ENCODE measurements around the gene RALB.

- TF ChIP-seq CEBPB (IDR thresholded peaks at IDR 0.05), result no peak
- TF ChIP-seq EP300 (IDR thresholded peaks at IDR 0.05; ENCODE audit: borderline replicate concordance), result no peak
- no peak for TF ChIP-seq YY1 (IDR thresholded peaks at IDR 0.05; ENCODE audit: low read depth)
- TF ChIP-seq FOXM1 (IDR thresholded peaks at IDR 0.05; ENCODE audit: borderline replicate concordance, low read depth), result no peak
- TF ChIP-seq EGR1 (IDR thresholded peaks at IDR 0.05), result no peak
- no peak for TF ChIP-seq REST (IDR thresholded peaks at IDR 0.05; ENCODE audit: low read depth)
- TF ChIP-seq TCF12 (IDR thresholded peaks at IDR 0.05; ENCODE audit: low read depth), result no peak
- no peak for TF ChIP-seq RAD21 (IDR thresholded peaks at IDR 0.05; ENCODE audit: low read depth)
- no peak for TF ChIP-seq MAX (IDR thresholded peaks at IDR 0.05)
- TF ChIP-seq TEAD4 (IDR thresholded peaks at IDR 0.05), result no peak
Observed at GRCh38 chr2:120236316-120236715, 16.3 kb upstream of the RALB start.
